HEK293T (cell line): ENCODE data around the gene PHF23.

ENCODE experiments used
- CTBP1 ChIP-seq: fragments of 450-650 bp; IDR thresholded peaks from 2 replicates; pipeline ENCODE4 v1.6.1; 2016; ENCODE audit warnings: borderline replicate concordance
- FOXA1 ChIP-seq: fragments of 450-650 bp; IDR thresholded peaks from 2 replicates; pipeline ENCODE4 v1.6.1; 2016; ENCODE audit warnings: mild to moderate bottlenecking
- FOXK2 ChIP-seq: fragments of 450-650 bp; IDR thresholded peaks from 2 replicates; pipeline ENCODE4 v1.6.1; 2016; ENCODE audit warnings: mild to moderate bottlenecking
- FOXM1 ChIP-seq: fragments of 450-650 bp; IDR thresholded peaks from 2 replicates; pipeline ENCODE4 v1.6.1; 2017; ENCODE audit warnings: mild to moderate bottlenecking, borderline replicate concordance
- L3MBTL2 ChIP-seq: fragments of 450-650 bp; conservative IDR thresholded peaks from 2 replicates; pipeline ENCODE4 v1.6.1; 2016; ENCODE audit warnings: mild to moderate bottlenecking
- SP1 ChIP-seq: fragments of 450-650 bp; IDR thresholded peaks from 2 replicates; pipeline ENCODE4 v1.6.1; 2017
- SUZ12 ChIP-seq: fragments of 450-650 bp; IDR thresholded peaks from 2 replicates; pipeline ENCODE4 v1.6.1; 2016; ENCODE audit warnings: mild to moderate bottlenecking
- TARDBP ChIP-seq: fragments of 450-650 bp; IDR thresholded peaks from 2 replicates; pipeline ENCODE4 v1.6.1; 2016
- TF ChIP-seq, protein P1 (sequence below): fragments of 450-650 bp; IDR thresholded peaks from 2 replicates; pipeline ENCODE4 v1.6.1; 2016

DNA sequence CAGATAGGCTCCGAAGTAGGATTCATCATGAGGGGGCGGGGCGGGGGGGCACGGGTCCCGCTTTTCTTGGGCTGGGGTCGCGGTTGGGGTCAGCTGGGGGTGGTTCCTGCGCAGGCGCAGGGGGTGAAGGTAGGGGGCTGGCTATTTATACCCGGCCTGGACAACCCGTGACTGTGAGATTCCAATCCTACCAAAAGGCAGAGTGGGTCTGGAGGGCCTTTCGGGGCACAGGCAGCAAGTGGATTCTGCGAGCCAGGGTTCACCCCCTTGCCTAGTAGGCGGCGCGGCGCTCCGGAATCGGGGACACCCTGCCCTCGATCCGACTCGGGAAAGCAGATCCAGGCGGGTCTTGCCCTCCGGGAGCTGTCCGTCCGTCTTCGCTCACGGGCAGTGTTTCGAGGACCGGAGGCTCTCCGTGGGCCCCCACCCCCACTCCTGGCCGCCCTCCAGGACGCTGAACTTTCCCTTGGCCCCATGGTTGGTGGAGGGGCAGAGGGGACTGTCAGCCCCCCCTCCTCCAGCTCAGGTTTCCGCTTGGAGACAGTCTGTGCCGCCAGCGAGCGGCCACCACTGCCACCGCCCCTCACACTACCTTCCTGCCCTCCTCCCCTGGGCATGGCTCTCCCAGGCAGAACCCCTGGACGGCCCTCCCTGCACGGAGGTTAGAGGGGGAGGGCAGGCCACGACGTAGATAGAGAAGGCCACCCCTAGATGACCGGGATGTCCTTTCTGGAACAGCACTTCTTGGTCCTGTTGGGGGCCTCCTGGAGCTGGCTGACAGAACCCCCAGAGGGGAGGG lies 42.9 kb upstream of the PHF23 start:
- TF ChIP-seq, protein P1, sequence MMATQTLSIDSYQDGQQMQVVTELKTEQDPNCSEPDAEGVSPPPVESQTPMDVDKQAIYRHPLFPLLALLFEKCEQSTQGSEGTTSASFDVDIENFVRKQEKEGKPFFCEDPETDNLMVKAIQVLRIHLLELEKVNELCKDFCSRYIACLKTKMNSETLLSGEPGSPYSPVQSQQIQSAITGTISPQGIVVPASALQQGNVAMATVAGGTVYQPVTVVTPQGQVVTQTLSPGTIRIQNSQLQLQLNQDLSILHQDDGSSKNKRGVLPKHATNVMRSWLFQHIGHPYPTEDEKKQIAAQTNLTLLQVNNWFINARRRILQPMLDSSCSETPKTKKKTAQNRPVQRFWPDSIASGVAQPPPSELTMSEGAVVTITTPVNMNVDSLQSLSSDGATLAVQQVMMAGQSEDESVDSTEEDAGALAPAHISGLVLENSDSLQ, result no peak
- TF ChIP-seq SUZ12, result no peak
- no peak for TF ChIP-seq TARDBP
- no peak for TF ChIP-seq FOXK2
- TF ChIP-seq SP1, result no peak
- no peak for TF ChIP-seq FOXA1
- no peak for TF ChIP-seq FOXM1
- TF ChIP-seq L3MBTL2, result no peak
- TF ChIP-seq CTBP1, result no peak
